Measurements from ENCODE around the gene GATA2.
A peak's percentile ranks its signal among the peaks of the same experiment; 100 is the strongest.

Gene GATA2

DNA sequence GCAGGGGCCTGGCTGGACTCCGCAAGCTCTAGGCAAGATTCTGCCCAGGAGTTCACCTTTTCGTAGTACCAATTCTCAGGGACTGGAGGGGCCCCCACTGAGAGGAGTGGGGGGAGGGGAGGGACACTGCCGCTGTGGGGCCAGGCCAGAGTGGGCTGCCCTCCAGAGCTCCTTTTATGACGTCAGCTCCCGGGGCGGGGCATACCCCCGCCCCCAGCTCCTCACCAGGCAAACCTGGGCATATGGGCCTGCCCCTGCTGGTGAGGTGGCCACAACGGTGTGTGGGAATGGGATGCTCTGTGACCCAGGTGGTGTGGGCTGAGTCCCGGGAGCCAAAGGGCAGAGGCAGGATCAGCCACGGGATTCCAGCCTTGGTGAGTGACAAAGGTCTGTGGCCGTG is 29.6 kb downstream of the GATA2 start:
- Histone ChIP-seq H3K27me3 (no peaks in the 10 kb centered on the region), H3K4me3 (ENCODE audit: low read depth, low read length) (no peak overlapping the region), H3K36me3 (no peaks in the 10 kb centered on the region), H3K4me1 (peaks cover 51% of the 10 kb centered on the region), H3K9me3 (no peaks in the 10 kb centered on the region)
- TF ChIP-seq, protein P1, sequence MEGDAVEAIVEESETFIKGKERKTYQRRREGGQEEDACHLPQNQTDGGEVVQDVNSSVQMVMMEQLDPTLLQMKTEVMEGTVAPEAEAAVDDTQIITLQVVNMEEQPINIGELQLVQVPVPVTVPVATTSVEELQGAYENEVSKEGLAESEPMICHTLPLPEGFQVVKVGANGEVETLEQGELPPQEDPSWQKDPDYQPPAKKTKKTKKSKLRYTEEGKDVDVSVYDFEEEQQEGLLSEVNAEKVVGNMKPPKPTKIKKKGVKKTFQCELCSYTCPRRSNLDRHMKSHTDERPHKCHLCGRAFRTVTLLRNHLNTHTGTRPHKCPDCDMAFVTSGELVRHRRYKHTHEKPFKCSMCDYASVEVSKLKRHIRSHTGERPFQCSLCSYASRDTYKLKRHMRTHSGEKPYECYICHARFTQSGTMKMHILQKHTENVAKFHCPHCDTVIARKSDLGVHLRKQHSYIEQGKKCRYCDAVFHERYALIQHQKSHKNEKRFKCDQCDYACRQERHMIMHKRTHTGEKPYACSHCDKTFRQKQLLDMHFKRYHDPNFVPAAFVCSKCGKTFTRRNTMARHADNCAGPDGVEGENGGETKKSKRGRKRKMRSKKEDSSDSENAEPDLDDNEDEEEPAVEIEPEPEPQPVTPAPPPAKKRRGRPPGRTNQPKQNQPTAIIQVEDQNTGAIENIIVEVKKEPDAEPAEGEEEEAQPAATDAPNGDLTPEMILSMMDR (IDR thresholded peaks at IDR 0.05; ENCODE audit: low read depth, low read length), result no peak
- DNase-seq, result no peak

DNA sequence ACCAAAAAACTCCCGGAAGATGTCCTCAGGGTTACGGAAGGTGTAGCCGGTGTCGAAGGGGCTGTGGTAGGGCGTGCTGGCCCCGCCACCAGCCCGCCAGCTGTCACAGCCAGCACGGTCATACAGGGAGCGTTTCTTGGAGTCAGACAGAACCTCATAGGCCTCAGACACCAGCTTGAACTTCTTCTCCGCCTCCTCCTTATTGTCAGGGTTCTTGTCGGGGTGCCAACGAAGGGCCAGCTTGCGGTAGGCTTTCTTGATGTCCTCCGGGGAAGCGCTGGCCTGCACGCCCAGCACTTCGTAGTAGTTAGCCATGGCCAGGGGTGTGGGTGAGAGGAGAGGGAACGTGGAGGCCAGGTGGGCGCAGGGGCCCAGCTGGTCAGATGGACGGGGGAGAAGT is 30.1 kb downstream of the GATA2 start:
- Histone ChIP-seq H3K36me3 (no peaks in the 10 kb centered on the region), H3K4me1 (peaks cover 53% of the 10 kb centered on the region), H3K9me3 (no peaks in the 10 kb centered on the region), H3K4me3 (ENCODE audit: low read depth, low read length) (no peak overlapping the region), H3K27me3 (no peaks in the 10 kb centered on the region)
- DNase-seq, result no peak
- TF ChIP-seq, protein P1 (IDR thresholded peaks at IDR 0.05; ENCODE audit: low read depth, low read length), result no peak

DNA sequence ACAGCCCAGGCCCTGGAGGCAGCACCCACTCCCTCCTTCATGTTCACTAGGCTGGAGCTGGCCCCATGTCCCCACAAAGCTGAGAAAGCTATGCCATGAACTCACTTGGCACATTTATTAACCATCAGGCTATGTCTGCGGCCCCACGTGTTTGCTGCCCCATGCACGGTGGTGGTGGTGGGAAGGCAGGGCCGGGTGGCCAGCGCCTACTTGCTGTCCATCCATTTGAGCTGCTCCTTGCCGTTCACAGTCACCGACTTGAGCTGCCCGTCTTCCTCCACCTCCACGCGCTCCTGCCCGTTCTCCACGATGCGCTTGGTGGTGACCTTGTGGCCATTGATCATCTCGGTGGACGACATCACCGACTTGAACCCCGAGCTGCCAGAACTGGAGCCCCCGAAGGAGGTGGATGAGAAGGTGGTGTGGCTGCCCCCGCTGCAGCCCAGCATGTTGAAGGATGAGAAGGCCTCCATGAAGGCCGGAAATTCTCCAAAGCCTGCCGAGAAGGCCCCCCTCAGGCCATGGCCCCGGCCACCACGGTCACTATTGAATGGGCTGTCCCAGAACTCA is 30.6 kb downstream of the GATA2 start:
- Histone ChIP-seq H3K4me3 (ENCODE audit: low read depth, low read length) (no peak overlapping the region), H3K9me3 (no peaks in the 10 kb centered on the region), H3K27me3 (no peaks in the 10 kb centered on the region), H3K36me3 (no peaks in the 10 kb centered on the region), H3K4me1 (peaks cover 53% of the 10 kb centered on the region)
- DNase-seq, result no peak
- TF ChIP-seq, protein P1 (IDR thresholded peaks at IDR 0.05; ENCODE audit: low read depth, low read length), result no peak

DNA sequence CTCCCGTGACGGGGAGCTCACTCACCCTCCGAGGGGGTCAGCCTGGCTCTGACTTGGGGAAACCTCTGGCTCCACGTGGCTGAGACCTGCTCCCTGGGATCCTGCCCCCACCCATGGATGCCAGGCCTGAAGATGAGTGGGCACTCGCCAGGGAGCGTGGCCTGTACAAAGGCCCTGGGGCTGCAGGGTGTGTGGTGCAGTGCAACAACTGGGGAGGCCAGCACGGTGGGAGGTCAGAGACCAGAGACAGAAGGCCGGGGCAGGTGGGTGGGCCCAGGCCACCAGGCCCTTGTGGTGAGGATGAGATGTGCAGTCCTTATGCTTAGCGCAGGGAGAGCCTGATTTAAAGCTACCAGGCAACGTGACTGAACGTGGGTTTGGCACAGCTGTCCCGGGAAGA is 31.3 kb downstream of the GATA2 start:
- TF ChIP-seq, protein P1 (IDR thresholded peaks at IDR 0.05; ENCODE audit: low read depth, low read length), result peak; percentile 17; the same call in 1 of the 2 replicates
- Histone ChIP-seq H3K9me3 (no peaks in the 10 kb centered on the region), H3K36me3 (no peaks in the 10 kb centered on the region), H3K4me1 (peaks cover 47% of the 10 kb centered on the region), H3K4me3 (ENCODE audit: low read depth, low read length) (no peak overlapping the region), H3K27me3 (no peaks in the 10 kb centered on the region)
- no peak for DNase-seq

DNA sequence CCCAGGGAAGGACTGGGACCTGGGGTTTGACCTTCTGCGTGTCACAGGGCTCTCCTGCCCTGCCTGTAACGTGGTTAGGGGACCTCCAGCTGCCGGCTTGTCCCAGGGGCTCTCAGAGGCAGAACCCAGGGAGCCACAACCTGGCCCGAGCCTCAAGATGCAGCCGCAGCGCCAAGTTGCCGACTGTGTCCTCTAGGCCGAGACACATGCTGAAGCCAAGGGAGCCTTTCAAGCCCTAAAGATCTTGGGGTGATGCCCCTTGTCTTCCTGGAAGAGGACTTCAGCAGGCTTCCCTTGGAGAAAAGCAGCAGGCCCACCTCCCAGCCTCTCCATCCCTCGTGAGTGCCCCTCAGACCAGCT is 33.6 kb downstream of the GATA2 start:
- Histone ChIP-seq H3K9me3 (no peaks in the 10 kb centered on the region), H3K4me3 (ENCODE audit: low read depth, low read length) (peak overlapping the region; percentile 18), H3K4me1 (peaks cover 50% of the 10 kb centered on the region), H3K36me3 (peaks cover 10% of the 10 kb centered on the region), H3K27me3 (no peaks in the 10 kb centered on the region)
- TF ChIP-seq, protein P1 (IDR thresholded peaks at IDR 0.05; ENCODE audit: low read depth, low read length), result no peak
- no peak for DNase-seq

DNA sequence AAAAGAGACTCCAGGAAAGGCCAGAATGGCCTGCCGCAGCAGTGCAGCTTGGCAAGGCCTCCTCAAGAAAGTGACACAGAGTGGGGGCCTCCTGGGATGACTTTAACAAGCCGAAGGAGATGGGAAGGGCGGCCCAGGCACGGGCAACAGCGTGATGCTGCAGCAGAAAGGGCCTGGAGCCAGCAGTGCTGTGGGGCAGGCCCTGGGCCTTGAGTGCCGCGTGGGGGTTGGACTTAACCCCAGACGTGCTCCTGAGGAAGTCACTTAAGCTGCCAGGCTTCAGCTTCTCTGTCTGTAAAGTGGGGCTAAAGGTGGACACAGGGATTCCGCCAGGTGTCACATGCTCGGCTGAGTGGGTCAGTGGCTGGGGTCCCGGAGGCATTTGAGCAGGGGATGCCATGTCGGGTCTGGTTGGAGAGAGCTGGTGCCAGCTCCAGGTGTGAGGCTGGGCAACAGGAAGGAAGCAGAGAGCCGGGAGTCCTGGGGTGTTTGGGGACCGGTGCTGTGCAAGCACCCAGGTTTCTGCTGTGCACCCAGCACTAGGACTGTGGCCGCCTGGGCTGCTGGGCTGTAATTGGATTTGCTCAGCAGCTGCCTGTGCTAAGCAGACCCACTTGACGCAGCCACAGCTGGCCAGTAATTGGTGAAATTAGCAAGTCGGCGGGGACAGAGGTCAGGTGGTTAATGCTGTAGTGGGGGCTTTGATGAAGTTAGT is 34.1 kb downstream of the GATA2 start:
- H3K4me1 ChIP-seq, result peaks cover 50% of the 10 kb centered on the region

More for the DNA sequence above, 34.1 kb downstream of the GATA2 start:
- Histone ChIP-seq H3K9me3 (no peaks in the 10 kb centered on the region), H3K4me3 (ENCODE audit: low read depth, low read length) (peak overlapping the region; percentile 18; the same call in 1 of the 2 replicates), H3K36me3 (peaks cover 10% of the 10 kb centered on the region), H3K27me3 (no peaks in the 10 kb centered on the region)
- peak; percentile 92 for DNase-seq
- TF ChIP-seq, protein P1 (IDR thresholded peaks at IDR 0.05; ENCODE audit: low read depth, low read length), result no peak
